NAMALWA (cell line): ENCODE measurements around the gene TSPAN15.
"Not testable (repeated sequence)": the region's sequence is repeated elsewhere in the genome, so short reads cannot be mapped to it uniquely, and the experiment has no call there.

Source experiments
- DNase-seq: peaks from one replicate; pipeline ENCODE4 v3.0.0-alpha.2; 2015; ENCODE audit warnings: low spot score

TSPAN15 gene

DNA sequence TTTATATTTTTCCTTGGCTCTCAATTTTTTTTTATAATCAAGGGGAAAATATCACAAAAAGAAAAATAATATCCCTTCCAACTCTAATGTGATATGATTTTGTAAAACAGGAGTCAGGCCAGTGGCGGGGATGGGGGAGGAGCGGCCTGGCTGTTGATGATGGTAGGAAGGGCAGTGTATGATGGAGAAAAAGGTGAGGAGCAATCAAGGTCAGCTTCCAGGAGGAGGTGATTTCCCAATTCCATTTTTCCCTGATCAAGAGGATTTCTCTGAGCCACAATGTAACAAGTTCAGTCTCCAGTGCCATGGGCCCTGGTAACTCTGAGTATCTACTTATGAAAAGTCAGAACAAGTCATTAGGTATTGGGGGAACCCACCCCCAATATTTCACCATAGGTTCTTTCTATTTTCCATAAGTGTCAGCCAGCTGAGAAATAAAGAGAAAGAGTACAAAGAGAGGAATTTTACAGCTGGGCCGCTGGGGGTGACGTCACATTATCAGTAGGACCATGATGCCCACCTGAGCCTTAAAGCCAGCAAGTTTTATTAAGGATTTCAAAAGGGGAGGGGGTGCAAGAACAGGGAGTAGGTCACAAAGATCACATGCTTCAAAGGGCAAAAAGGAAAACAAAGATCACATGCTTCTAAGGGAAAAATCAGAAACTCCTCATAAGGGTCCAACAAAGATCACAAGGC, 37.0 kb downstream of the TSPAN15 start:
- not testable (repeated sequence) for DNase-seq

DNA sequence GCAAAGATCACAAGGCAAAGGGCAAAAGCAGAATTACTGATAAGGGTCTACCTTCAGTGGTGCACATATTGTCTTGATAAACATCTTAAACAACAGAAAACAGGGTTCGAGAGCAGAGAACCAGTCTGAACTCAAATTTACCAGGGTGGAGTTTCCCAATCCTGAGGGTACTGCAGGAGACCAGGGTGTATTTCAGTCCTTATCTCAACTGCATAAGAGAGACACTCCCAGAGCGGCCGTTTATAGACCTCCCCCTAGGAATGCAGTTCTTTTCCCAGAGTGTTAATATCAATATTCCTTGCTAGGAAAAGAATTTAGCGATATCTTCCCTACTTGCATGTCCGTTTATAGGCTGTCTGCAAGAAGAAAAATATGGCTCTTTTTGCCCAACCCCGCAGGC, 37.6 kb downstream of the TSPAN15 start:
- DNase-seq = not testable (repeated sequence)

DNA sequence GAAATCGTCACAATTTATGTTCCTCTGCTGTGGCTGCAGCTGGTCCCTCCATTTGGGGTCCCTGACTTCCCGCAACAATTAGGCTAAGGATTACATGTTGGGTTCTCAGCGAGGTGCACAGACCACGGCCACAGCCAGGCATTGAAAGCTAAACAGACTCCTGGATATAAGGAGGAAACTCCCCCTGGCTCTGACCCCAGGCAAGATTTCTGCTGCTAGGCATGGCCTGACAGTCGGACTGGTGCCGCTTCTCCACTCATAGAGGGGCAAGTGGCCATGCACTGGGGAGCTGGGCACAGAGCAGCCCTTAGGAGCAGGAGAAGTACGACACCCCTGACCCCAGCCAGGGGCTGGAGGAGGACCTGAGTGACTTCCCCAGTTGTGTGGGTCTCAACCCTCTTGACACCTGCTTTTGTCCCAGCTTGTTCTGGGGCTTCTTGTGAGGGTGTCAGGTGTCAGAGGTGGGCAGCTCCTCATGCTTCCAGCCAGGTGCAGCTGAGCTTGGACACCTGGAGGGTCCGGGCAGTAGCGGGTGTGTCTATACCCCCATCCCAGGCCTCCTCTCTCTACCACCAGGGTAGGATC, 38.3 kb downstream of the TSPAN15 start:
- no peak for DNase-seq

DNA sequence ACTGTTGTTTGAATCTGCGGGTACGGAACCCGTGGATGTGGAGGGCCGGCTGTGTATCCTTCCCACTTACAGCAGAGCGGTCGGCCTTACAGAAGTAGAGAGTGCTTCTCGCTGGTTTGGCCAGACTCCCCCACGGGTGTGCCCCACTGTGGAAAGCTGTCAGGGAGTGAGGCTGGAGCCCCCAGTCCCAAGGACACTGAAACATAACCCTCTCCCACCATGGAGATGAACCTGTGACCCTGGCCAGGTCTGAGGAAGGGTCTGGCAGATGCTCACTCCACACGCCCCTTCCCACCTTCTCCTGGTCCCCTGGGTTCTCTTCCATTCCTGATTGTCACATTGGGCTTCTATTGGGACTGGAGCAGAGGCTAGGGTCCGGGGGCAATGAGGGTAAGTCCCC, 39.6 kb downstream of the TSPAN15 start:
- DNase-seq = no peak

DNA sequence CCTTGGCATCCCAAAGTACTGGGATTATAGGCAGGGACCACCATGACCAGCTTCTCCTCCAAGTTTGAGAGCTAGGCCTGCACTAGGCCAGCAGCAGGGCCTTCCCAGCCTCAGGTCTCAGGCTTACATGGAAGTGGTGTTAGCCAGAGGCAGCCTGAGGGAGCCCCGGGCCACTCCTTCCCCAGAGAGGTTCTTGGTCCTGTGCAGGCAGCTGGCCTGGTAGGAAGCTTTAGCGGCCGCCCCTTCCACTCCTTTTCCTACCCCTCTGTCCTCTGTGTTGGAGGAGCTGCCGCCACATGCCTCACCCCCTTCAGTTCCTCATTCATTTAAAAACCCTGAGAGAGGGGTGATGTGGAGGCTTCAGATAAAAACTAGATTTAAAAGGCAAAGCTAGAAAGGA, 40.3 kb downstream of the TSPAN15 start:
- DNase-seq = no peak

DNA sequence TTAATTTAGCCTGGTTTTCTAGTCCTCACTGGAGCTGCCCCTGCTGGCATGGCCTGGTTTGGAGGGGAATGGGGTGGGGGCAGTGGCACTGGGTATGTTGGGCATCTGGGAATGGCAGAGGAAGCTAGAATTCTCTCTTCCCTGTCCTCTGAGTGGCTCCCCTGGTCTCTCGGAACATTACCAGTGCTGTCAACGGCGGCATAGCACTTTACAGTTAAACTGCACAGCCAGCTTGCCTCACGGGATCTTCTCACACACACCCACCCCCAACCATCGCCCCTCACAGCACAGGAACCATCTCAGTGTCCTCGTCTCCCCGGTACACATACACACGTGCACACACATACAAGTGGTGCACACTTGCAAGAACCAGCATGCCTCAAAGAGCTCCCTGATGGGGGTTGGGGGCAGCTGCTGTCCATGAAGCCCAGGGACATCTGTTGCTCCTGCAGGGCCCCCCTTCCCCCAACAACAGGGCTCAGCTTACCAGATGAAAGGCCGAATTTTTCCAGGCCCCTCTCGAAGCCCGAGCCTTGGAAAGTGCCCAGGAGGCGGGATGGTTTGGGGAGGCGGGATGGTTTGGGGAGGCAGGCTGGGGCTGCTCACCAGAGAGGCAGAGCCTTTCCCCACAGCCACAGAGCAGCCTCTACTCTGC, 41.0 kb downstream of the TSPAN15 start:
- no peak for DNase-seq

DNA sequence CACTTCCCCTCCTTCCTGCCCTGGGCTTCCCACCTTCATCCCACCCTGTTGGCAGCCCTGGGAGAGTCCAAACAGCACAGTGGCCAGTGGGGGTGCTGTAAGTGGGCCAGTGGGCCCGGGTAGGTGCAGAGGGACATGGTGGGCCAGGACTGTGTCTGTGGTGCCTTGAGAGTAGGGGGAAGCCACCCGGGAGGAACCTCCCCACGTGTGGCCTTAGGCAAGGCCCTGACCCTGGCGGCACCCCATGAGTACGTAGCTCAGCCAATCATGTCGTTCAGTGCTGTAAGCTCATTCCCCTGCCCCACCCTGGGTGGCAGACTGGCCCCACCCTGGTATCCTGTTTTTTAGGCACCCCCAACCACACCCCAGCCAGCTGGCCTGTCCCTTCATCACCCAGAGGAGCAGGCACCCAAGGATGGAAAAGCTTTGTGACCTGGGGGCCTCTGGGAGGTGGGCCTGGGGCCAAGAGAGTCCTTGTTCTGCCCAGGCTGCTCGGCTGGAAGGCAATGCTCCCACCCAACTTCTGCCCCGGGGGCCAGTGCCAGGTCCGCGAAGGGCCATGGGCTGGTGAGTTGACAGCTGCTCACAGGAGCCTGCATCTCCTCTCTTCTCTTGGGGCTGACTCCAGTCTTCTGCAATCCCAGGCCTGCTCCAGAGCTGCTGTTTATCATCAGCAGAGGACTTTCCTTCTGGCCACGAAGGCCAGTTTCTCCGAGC, 41.6 kb downstream of the TSPAN15 start:
- DNase-seq = no peak

DNA sequence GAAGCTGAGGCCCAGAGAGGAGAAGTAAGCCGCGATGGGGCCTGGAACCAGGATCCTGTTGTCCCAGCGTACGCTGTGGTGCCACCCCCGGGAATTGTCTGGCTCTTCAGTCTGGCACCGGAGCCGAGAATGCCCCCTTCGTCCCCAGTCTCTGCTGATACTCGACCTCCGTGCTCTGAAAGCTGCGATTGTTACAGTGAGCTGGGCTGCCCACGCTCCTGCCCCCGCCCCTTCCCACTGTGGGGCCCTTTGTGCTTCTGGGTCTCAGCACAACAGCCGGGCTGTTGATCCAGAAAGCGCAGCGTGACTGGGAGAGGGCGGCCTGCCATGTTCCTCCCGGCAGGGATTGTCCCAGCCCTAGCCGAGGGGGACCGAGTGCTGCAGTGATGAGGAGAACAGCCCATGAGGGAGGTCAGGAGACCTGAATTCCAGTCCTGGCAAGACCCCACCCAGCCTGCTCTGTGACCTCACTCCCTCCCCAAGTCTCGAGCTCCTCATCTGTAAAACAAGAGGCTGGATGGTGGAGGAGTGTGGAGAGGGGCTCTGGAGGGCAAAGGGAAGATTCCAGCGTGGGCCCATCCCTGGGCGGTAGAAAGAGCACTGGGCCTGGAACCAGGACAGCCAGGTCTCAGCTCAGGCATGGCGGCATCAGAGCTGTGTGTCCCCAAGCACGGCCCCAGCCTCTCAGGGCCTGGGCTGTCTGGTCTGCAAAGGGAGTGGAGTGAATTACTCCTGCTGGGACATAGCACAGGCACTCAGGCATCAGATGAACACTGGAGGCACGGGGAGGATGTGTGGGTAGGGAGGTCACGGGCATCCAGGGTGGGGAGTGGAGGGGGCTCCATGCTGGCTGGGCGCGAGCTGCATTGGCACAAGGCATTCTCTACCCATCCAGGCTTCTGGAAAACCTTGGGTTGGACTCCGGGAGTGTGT, 43.6 kb downstream of the TSPAN15 start:
- no peak for DNase-seq

DNA sequence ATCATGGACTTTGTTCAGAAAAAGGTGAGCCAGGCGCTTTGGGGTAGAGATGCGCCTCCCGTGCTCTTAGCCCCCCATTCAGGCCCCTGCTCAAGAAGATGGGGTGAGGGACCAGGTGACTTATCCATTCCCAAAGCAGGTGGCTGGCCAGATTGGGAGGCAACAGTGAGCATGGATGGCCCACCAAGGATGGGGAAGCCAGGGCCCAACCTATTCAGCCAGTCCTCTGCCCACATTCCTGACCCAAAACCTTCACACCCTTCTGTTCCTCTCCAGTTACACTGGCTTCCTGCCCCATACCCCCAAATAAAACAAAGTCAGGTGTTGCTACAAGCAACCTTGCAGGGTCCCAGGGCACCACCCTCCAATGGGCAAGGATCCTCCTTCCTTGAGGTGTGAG, 44.4 kb downstream of the TSPAN15 start:
- no peak for DNase-seq

DNA sequence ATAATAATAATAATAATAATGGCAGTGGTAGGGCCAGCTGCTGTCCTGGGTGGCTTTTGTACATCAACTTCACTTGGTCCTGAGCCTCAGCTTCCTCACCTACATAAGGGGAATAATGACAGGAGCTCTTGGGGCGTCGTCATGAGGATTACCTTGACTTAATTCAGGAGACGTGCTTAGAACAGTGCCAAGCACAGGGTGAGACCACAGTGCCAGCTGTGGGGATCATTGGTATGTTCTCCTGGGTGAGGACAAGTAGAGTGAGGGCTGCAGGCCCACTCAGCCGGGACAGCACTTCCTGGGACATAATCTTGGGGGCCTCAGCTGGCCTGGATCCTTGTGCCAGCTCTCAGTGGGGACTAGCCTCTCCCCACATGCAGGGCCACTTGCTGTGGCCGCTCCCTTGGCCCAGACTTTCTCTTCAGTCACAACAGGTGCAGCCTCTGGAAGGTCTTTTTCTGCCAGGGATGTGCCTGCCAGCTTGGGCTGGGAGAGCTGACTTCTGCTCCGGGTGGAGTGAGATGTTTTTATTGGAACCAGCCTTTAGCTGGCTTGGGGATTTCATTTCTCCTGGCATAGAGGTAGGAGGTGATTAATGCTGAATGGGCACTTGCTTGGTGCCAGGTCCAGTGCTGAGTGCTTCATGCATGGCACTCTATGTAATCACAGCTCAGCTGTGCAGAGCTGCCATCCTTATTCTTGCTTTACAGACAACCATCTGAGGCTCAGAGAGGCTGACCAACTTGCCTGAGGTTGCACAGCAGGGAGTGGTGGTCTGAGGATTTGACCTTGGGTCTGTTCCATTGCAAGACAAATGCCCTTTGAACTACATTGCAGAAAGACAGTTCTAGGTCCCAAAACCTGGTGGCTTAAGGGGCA, 45.3 kb downstream of the TSPAN15 start:
- DNase-seq = no peak

DNA sequence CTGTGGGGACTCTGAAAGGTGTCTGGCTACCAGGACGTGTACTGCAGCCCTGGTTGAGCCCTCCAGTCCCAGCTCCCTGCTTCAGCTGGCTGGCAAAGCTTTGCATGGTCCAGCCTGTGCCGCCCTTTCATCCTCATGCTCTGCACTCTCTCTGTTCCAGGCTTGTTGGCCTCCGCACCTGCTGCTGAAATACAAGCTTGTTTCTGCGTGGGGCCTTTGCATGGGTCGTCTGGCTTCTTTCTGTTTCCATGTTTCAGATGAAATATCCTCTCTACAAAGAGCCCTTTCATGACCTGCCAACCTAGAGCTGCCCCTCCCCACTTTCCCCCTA, 45.9 kb downstream of the TSPAN15 start:
- DNase-seq = no peak

DNA sequence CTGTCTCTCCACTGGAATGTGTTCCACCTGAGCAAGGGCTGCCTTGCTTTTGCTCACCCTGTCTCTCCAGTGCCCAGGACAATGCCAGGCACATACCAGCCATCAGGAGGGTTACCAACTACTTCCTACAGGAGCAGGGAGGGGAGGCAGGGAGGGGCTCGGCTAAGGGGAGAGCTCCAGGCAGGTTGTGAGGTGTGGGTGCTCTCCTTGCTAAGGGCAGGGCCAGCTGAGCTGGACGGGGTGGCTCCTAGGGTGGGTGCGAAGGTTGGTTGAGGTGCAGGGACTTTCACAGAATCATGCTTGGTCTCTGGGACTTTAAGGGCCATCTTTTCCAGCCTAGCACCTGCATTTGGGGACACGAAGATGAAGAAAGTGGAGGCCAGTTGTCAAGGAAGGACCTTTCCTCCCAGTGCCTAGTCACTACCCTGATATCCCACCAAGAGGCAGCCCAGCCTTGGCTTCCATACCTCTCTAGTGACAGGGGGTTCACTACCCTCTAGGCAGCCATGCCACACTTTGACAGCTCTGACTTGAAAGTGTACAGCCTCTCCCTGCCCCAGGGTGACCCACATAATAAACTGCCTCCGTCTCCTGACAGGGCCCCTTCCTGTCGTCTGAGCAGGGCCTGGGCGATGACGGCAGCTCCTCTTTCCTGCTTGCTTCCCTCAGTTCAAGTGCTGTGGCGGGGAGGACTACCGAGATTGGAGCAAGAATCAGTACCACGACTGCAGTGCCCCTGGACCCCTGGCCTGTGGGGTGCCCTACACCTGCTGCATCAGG, 46.5 kb downstream of the TSPAN15 start:
- no peak for DNase-seq

DNA sequence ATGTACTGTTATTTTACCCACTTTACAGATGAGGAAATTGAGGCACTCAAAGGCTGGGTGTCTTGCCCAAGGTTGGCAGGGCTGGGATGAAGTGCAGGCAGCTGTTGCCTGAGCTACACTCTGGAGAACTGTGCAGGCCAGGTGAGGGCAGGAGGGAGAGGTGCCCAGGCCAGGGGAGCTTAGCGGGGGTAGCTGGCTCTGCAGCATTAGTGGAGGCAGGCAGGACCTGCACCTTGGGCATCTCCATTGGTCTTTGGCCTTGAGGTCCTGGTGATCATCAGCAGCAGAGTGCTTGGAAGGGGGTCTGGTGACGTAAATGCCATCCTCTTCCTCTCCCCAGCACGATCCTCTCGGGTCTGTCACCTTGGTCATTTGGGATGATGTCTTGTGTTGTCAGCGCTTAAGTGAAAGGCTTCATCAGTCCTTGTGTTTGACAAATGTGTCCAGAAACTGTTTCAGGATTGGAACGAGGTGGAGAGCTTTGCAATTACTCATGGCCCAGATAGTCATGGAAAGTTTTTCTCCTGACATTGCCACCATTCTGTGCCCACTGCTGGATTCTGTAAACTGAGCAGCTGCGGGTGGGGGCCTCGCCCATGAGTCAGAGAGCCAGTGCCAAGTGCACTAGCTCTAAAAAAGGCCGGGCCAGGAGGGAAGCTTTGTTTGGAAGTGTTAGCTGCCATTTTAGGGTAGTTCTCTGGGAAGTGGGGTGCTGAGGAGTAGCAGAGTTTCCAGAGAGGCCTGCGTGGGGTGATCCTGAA, 47.6 kb downstream of the TSPAN15 start:
- no peak for DNase-seq

DNA sequence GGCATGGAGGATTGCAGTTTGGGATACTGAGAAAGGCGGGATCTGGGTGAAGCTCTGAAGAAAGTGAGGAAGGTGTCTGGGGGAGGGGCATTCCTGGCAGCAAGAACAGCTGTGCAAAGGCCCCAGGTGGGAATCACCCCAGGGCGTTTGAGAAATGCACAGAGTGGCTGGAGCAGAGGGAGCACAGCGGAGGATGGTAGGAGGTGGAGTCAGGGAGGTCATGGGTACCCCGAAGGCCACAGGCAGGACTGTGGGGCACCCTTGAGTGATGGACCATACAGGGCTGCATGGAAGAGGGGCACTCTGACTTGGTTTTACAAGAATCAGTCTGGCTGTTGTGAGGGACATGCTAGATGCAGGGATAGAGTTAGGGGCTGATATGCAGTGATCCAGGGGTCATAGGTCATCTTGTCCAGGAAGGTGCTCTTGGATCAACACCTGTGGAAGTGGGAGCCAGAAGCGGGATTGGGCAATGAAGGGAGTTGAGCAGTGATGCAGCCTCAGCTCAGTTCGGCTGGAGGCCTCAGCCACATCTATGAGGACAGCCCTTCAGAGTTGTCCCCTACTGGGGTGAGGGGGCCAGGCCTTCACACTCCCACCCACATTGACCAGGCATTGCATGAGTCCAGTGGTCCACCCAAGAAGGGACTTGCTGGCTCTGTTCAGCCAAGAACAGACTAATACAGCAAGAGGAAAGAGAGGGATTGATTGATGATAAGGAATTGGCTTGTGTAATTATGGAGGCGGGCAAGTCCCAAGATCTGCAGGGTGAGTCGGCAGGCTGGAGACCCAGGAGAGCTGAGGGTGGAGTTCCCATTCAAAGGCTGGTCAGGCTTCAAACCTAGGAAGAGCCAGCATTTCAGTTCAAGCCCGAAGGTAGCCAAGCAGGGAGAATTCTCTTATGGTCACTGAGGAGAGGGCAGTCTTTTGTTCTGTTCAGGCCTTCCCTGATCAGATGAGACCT, 48.7 kb downstream of the TSPAN15 start:
- DNase-seq = no peak

DNA sequence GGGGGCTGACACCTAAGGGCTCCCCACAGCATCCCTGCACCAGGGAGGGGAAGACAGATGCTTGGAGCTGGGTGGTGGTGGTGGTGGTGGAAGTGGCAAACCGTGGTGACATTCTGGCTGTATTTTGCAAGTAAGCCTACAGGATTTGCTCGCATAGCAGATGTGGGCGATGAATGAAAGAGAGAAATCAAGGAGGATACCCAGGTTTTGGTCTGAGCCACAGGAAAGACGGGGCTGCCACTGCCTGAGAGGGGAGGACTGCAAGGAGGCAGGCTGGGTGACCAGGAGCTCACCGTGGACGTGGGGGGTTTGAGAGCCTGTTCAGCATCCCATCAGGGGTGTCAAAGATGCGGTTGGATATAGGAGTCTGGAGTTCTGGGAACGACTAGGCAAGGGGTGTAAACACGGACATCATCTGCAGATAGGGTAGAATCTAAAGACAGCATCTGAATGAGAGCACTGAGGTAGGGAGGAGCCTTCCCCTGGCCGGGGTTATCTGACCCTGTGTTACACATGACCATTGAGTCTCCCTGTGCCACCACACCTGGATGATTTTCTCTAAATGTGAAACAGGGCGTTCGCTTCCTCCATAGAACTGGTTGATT, 49.7 kb downstream of the TSPAN15 start:
- no peak for DNase-seq

DNA sequence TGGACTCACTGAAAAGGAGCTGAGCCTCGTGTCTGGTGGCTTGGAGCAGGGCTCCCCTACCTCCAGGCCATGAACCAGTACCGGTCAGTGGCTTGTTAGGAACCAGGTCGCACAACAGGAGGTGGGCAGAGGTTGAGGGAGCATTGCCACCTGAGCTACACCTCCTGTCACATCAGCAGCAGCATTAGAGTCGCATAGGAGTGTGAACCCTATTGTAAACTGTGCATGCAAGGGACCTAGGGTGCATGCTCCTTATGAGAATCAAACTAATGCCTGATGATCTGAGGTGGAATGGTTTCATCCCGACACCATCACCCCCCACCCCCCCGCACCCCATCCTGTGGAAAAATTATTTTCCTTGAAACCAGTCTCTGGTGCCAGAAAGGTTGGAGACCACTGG, 50.4 kb downstream of the TSPAN15 start:
- DNase-seq = no peak

DNA sequence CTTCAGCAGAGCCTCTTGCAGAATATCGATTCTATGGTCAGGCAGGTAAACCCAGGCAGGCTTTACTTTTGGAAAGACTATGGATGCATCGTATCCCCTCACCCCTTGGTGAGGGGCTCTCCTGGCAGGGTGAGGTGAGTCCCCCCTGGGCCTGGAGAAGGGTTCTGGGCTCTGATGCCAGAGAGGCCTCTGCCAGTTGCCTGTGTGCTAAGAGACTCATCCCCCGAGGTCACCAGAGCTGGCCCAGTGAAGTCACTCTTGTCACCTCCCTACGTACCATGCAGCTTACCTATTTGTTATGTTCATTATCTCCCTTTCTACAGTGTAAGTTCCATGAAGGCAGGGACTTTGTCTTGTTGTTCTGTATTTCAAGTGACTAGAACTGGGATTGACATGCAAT, 51.3 kb downstream of the TSPAN15 start:
- no peak for DNase-seq
